ENCODE measurements around the gene MACROD2.
"Not testable (repeated sequence)": the region's sequence is repeated elsewhere in the genome, so short reads cannot be mapped to it uniquely, and the experiment has no call there.

MACROD2 gene

DNA sequence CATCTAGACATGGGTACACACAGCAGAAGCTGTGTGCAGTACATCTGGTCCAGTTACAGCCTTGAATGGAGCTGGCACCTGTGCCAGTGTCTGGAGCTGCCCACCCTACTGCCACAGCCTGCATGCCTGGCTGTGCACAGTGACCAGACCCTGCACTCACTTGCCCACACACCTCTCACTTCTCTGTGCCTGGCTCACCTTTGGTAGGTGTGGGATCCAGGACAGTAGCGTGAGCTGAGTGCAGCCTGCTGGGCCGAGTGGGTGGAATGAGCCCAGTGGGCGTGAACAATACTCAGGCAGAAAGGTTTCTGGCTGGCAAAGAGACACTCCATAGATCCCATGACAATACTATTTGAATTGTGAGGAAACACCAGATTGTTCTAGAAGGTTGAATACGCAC, 1181.6 kb downstream of the MACROD2 start:
- DNase-seq (ENCODE audit: low read depth), result no peak

DNA sequence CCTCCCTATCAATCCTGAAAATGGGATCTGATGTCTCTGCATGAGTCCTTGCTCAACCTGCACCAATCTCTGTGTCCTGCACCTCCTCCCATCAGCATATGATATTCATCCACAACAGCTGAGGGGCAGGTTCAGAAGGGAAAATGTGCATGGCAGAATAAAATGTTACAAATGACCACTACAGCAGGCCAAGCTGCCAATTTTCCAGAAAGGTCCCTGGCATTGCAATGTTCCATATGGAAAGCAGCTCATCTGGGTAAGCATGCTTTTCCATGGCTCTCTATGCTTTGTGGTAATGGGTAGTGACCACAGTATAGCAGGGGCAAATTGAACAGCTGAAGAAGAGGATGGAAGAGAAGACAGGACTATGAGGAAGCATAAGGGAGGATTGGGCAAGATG, 1183.3 kb downstream of the MACROD2 start:
- no peak for DNase-seq (ENCODE audit: low read depth)

DNA sequence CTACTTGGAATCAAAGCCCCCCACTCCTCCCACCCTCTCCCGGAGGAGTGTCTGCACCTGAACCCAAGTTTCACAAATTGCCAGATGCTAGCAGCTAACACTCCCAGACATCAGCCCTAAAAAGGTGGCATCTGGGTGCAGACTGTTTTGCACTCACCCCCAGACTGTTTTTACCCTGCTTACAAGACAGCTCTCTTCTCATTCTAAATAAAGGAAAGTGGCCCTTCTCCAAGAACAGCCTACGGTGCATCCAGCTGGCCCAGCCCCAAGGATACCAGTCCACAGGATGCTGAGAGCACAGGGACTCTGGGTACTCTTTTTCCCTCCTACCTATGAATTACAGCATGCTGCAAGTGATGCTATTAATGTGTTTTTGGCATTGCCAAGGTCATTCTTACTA, 1184.1 kb downstream of the MACROD2 start:
- no peak for DNase-seq (ENCODE audit: low read depth)

DNA sequence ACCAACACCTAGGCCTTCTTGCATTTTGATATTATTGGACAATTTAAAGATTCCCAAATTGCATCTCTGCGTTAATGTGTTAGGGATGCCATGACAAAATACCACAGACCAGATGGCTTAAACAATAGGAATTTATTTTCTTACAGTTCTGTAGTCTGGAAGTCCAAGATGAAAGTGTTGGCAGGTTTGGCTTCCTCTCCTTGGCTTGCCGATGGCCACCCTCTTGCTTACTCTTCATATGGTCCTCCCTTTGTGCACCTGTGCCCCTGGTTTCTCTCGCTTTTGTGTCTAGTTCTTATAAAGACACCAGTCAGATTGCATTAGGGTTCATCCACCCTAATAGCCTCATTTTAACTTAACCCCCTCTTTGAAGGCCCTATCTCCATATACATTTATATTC, 1184.5 kb downstream of the MACROD2 start:
- no peak for DNase-seq (ENCODE audit: low read depth)

DNA sequence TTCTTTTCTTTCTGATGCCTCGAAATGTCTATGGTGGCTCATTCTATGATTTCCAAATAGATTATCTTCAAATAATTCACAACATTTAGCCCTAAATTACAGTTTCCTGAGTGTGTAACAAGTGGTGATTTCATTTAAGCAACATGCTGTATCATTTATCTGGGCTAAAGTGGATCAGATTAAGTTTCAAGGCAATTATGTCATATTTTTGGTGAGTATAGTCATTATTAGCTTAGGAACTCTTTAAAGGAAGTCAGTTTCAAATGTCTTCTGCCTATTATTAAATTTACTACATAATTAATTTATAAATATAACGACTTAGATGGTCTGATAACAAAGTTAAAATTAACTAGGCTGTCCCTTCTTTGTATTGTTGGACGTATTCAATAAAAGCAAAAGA, 1190.0 kb downstream of the MACROD2 start:
- DNase-seq (ENCODE audit: low read depth), result no peak

DNA sequence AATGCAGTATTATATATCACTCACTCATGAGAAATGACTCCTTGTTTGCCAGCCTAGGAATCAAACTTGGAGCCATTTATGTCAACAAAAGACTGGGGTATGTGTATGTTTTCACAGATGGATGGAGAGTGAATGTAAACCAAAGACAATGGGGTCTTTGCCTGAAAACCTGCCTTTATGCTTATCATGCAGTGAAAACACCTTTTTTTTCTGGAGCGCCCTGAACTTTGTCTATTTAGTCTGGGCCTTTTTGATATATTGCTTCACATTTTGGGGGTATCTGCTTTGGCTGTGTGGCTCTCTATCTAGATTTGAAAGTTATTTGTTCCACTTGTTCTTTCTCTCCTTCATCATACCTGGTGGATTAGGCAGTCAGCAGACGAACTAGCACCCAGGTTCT, 1190.6 kb downstream of the MACROD2 start:
- DNase-seq (ENCODE audit: low read depth), result no peak

DNA sequence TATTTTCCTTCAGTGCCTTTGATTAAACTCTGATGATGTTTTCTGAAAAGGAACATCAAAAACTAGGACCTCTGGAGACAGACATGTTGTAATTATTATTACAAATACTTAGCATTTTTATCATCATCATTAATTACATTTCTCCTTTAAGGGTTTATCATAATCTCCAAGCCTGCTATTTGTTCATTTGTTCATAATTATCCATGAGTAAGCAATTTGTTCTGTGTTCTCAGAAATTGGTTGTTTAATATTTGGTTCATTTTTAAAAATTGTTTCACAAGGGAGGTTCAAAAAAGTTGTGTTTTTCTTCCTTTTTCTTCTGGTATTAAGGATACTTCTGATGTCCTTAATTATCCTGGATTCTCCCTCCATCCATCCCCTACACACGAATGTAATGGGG, 1192.3 kb downstream of the MACROD2 start:
- no peak for DNase-seq (ENCODE audit: low read depth)

DNA sequence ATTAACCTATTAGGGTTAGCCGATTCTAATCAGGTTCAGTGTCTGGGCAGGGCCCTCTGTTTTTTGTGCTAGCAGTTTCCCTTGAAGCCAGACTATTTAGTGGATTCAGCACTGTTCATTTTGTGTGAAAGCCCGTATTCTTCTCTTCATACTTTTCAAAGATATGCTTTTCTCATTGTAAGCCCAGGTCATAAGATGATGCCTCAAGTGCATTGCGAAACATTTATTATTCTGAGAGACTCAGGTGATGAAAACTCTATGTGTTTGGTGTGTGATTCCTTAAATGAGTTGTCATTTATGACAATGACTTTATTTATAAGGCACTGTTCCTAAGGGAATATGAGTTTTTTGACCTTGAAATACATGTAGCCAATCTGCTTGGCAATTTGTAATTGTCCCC, 1193.1 kb downstream of the MACROD2 start:
- no peak for DNase-seq (ENCODE audit: low read depth)

DNA sequence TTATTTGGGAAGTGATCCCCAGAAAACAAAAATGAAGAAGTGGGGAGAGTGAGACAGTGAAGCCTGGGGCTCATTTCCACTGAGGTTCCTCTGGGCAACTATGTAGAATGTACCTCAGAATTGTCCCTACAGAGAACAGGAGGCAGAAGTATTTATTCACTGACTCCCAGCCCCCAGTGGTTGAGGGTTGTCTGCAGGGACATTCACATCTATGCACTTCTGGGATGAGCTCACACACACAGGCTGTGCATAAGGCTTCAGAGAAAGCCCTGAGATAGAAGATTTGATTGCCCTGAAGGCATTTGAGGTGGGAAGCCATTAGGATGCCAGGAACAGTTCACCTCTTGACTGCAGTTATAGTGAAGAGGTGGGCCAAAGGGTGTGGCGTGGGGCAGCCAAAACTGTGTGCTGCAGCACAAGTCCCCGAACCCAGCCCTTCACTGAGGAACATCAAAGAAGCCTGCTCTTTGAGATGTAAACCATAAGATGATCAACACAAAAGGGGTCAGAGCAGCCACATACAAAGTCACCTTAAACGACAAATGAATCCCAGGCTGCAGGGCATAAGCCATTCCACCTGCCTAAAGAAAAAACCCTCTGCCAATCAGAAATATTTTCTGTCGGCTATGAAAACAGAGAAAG, 1195.9 kb downstream of the MACROD2 start:
- DNase-seq (ENCODE audit: low read depth), result no peak

DNA sequence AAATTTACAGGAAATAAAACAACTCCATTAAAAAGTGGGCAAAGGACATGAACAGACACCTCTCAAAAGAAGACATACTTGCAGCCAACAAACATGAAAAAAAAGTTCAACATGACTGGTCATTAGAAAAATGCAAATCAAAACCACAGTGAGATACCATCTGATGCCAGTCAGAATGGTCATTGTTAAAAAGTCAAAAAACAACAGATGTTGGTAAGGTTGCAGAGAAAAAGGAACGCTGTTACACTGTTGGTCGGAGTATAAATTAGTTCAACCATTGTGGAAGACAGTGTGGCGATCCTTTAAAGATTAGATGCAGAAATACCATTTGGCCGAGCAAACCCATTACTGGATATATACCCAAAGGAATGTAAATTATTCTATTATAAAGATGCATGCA, 1200.1 kb downstream of the MACROD2 start:
- DNase-seq (ENCODE audit: low read depth), result no peak

DNA sequence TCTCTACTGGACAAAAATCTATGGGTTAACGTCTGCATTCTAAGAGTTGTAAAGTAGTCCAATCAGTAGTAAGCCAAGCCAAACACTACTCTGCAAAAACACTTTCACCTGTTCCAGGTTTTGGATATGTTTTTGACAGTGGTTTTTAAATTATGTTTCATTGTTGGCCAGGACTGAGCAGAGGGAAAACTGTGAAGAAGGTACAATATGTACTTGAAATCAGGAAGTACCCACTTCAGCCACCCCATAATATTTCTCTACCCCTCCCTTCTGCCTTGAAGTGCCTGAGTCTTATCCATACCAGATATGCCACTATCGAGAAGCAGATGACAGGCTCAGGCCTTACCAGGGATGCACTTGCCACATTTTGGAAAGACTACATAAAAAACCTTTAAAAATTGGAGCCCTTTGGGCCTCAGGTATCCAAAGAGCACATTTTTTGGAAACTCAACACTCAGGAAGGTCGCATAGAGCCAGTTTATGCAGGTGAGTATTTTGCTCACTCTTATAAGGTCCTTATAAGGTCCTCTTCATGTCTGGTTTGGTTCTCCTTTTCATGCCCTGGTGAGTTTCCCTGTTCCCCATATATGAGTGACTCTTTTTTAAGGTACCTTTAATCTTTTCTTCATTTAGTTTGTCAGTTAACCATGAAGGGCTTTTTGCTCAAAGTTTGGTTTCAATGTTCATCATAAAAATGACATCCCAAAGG, 1201.4 kb downstream of the MACROD2 start:
- no peak for DNase-seq (ENCODE audit: low read depth)

DNA sequence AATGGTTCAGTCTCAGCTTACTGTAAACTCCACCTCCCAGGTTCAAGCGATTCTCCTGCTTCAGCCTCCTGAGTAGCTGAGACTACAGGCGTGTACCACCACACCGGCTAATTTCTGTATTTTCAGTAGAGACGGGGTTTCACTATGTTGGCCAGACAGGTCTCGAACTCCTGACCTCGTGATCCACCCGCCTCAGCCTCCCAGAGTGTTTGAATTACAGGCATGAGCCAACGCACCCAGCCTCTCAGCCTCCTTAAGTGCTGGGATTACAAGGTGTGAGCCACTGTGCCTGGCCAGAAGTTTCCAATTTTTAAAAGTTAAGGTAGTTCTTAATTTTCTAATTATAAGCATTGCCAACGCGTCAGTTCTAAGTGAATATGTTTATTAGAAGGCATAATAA, 1202.7 kb downstream of the MACROD2 start:
- DNase-seq (ENCODE audit: low read depth), result not testable (repeated sequence)

DNA sequence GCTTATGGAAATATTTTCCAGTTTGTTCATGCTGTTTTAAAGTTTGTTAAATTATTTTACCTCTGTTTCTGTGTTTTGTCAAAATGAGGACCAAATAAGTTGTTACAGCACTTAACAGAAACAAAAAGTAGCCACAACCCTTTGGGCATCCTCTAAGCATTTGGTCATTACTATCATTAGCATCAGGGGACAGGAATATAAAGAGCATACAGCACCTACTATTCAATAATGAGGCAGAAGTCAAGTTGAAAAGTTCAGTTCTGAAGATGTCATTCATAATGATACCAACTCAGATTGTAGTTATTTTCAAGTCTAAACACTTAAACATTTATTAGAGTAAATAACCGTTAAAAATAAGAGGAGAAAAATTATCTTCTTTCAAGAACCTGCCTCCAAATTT, 1204.4 kb downstream of the MACROD2 start:
- no peak for DNase-seq (ENCODE audit: low read depth)

DNA sequence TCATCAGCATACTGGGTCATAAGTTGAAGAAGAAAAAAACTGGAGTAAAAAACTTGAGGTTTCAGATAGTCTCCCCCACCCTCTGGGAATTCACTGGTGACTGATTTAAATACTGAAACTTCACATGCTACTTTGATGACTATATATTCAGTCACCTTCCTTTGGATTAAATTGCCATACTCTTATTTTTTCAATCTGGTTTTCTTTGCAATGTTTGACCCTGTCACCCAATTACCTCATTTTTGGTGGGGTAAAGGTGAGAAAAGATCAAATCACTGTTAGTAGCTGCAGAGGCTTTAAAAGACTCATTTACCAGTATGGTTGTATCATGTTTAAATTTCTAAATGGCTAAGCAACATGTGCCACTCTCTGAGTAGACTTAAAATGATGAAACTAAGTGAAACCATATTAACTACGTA, 1204.8 kb downstream of the MACROD2 start:
- no peak for DNase-seq (ENCODE audit: low read depth)

DNA sequence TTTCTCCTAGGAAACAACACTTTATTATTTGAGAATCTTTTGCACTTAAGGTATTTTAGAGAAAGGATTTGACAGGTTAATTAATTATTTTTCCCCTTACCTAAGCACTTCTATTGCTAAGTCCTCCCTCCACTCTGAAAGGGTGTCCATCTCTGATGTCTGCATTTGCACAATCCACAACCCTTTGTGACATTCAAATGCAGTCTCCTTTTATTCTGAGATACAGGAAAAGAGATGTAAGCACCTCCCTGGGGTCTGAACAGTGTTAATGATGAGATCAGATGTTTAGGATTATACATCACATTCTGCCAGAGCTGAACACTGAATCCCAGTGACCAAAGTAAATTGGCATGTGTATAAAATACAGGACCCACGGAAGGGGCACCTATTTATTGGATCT, 1206.3 kb downstream of the MACROD2 start:
- DNase-seq (ENCODE audit: low read depth), result no peak

DNA sequence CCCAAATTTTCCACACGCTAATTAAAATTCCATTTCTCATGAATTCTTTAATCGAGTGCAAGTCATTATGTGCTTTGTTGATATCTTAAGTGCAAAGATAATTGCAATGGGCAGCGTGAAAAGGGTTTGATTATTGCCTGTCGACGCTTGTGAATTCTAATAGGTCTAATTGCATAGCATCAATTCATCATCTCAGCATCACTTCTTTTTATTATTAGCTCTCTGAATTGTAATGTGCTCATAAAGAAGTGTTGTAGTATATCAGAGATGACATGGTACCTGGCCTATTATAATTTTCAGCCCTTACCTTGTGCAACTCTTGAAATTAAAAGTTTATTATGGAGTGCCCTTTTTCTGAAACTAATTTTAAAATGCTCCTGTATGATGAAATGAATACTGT, 1208.9 kb downstream of the MACROD2 start:
- DNase-seq (ENCODE audit: low read depth), result no peak

DNA sequence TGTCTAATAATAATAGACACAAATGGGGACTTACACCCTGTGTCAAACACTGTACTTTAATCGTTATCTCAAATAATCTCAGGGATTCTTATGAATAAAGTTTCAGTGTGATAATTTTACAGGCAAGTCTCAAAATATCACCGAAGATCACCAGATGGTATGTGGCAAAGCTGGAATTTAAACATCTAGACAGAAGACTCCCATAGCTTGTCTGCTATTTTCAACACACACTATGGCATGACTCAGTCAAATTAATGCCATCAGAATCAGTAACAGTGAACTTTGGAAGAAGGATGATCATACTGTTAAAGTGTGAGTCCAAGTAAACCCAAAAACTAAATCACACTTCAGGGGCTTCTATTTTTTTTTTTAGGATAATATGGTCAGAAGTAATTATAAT, 1209.7 kb downstream of the MACROD2 start:
- no peak for DNase-seq (ENCODE audit: low read depth)

DNA sequence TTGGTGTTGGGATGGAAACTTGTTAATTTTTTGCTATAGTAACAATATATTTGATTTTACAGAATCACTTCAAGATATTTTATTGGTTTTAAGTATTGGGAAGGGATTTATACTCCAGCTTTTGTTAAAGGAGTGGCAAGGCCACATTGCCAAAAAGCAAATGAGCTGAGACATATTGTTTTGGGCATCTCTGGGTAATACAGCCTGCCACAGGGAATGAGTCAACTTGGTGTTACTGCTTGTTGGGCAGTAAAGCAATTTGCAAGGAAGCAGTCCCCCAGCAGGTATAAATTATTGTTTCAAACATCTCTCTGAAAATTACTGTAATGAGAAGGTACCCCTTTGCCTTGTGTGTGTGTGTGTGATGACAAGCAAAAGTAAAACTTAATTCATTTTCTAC, 1210.4 kb downstream of the MACROD2 start:
- no peak for DNase-seq (ENCODE audit: low read depth)

DNA sequence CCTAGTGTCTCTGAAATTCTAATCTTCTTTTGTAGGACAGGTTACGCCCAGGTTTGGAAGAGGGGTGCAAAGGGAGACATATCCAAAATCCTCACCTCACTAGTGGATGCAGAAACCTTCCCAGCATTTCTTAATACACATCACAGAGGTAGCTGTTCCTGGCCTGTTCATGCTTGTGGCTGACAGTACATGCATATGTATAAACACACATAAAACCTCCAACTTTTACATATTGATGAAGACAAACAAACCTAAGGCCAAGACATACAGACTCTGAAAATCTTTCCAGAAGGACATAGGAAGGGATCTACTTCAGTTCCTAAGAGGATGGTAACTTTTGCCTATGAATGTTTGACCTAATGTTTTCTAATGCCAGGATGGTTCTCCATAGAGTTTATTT, 1214.2 kb downstream of the MACROD2 start:
- no peak for DNase-seq (ENCODE audit: low read depth)

DNA sequence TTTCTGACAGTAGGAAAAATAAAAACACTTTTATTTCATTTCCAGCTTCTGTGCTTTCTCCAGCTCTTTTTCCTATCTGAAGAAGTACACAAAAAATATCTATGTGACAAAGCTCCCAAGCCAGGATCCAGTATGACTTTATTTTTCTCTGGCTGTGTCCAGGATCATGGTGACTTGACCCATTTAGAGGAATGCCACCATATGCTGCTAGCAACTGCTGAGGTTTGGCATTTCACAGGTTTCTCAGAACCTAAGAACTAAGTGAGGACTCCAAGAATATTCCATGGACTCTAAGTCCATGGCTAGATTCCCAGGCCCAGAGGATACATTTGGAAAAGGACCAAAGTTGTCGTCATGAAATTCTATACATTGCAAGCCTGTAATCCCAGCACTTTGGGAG, 1218.7 kb downstream of the MACROD2 start:
- DNase-seq (ENCODE audit: low read depth), result no peak

DNA sequence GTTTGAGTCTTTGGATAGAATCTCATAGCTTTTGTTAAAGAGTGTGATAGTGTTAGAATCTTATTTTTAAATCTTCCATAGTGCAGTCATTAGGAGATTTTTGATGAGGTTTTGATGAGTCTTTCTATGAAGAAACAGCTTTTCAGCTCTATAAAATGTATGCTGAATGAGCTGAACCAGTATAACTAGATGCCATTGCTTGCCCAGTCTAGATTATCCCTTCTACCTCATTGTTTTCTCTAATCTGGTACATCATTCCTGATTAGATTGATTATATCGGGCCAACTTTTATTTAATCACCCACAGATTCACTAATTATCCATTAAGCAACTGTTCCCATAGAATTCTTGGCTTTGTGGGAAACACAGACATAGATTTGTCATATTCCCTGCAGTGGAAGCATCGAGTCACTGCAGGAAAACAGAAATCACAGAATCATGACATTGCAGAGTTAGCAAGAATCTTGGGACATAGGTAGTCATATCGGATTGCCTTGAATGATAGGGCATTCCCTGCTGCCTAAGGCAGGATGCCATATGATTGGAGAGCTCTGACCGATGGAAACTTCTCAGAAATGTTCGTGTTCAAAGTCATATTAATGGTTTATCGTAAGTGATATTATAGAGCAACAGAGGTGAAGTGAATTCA, 1224.8 kb downstream of the MACROD2 start:
- no peak for DNase-seq (ENCODE audit: low read depth)

DNA sequence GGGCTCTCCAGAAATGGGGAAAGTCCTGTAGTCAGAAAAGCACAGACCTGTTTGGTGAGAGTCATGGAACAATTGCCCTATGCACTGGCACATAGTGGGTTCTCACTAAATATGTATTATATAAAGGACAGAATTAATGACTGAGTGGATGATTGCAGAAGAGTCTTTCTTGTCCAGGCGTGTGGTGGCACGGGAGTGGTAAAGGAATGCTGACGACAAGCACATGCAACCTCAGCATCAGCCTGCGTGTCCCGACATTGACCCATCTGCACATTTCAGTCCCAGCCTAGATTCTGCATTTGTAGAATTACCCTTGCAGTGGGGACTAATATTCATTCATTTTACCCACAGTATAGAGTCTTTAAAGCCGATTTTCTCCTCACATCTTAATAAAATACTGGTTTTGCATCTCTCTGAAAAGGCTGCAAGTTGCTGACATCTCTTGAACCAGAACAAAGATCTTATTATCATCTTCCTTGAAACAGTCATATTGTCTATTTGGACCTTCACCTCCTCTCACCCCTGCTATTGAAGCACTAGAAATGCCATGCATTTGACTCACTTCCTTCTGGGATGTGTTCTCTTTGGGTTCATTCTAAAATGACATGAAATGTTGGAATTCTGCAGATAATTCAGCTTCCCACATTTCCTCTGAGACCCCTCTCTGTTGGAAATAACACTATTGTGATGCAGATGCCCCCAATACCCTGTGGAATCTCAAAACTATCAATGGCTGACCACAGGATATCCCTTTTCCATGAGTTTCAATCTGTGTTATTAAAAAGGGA, 1225.7 kb downstream of the MACROD2 start:
- DNase-seq (ENCODE audit: low read depth), result no peak

All from stimulated activated CD8-positive, alpha-beta memory T cell treated with anti-CD3 and anti-CD28 coated beads, Interleukin-12 subunit alpha, Interleukin-12 subunit beta, amount 100 ng/mL, for 1 hour (primary cell).